Measurements from ENCODE around the gene MYH10.

DNA sequence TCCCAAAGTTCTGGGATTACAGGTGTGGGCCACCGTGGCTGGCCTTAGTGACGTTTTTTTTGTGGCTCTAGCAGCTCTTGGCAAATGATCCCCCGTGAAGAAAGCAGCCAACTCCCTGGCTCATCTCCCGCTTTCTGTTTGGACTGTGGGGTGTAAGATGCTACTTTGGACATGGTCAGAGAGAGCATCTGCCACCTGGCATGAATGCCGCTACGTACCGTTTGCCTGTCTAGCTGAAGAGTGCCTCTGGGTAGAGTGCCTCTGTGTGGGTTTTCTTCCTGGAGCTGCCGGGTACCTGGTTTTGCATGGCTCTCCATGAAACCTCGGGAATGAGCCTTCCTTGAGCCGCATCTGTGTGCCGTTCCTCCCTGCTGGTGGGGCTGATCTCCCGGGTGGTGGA lies 160.6 kb downstream of the MYH10 start:
- TF ChIP-seq CTCF (IDR thresholded peaks at IDR 0.05; ENCODE audit: low read depth, low read length, poor library complexity, severe bottlenecking) = no peak
- no peak for TF ChIP-seq EZH2phosphoT487 (IDR thresholded peaks at IDR 0.05; ENCODE audit: borderline replicate concordance, low read length)
